ENCODE data around the gene MYCBP2. TPM values are rescaled to one million over a fixed set of nuclear protein-coding genes. Genes with fewer than 3 reads are reported as not detected.

MYCBP2 gene
- total and polyA plus RNA-seq, 5 donors from 2014 or later = 20.8 to 189 (median 27.8) TPM

- no peaks in the 10 kb centered on the region for H3K4me1 ChIP-seq (ENCODE audit: control insufficient read depth, insufficient read depth, low read length, poor library complexity, severe bottlenecking)
- H3K9me3 Mint-ChIP-seq = no peaks in the 10 kb centered on the region
- no peak overlapping the region for H3K4me3 Mint-ChIP-seq
- no peaks in the 10 kb centered on the region for H3K27me3 ChIP-seq (ENCODE audit: control insufficient read depth, insufficient read depth, low read length)
- H3K36me3 ChIP-seq (ENCODE audit: control insufficient read depth, insufficient read depth, low read length) = peaks cover 95% of the 10 kb centered on the region
- H3K9me3 ChIP-seq (ENCODE audit: control insufficient read depth in 2 of 2, low read length in 2 of 2) = no peaks in the 10 kb centered on the region
- ATAC-seq (ENCODE audit: low read depth in 2 of 2) (no peak), DNase-seq (no peak)
- no peaks in the 10 kb centered on the region for H3K27me3 Mint-ChIP-seq
- H3K27ac Mint-ChIP-seq = no peak overlapping the region
- no peak overlapping the region for H3K27ac ChIP-seq (ENCODE audit: insufficient read depth, low read length, poor library complexity, severe bottlenecking)
- H3K4me1 Mint-ChIP-seq = peaks cover 5 to 12% (median 7%) of the 10 kb centered on the region in 4 donors
- H3K36me3 Mint-ChIP-seq = peaks cover 44% of the 10 kb centered on the region
- no peak overlapping the region for H3K4me3 ChIP-seq (ENCODE audit: low read depth, low read length)
Measured at GRCh38 chr13:77177646-77178045, 149.2 kb downstream of the MYCBP2 start.

- peaks cover 42% of the 10 kb centered on the region for H3K36me3 Mint-ChIP-seq
Measured at GRCh38 chr13:77176350-77176749, 150.5 kb downstream of the MYCBP2 start.

GRCh38 chr13:77172650-77173049 lies 154.2 kb downstream of the MYCBP2 start:
- Histone ChIP-seq H3K27ac (ENCODE audit: insufficient read depth, low read length, poor library complexity, severe bottlenecking) (no peak overlapping the region), H3K36me3 (ENCODE audit: control insufficient read depth, insufficient read depth, low read length) (peaks cover 83% of the 10 kb centered on the region), H3K27me3 (ENCODE audit: control insufficient read depth, insufficient read depth, low read length) (no peaks in the 10 kb centered on the region), H3K4me1 (ENCODE audit: control insufficient read depth, insufficient read depth, low read length, poor library complexity, severe bottlenecking) (no peaks in the 10 kb centered on the region), H3K4me3 (ENCODE audit: low read depth, low read length) (no peak overlapping the region), H3K9me3 (ENCODE audit: control insufficient read depth in 2 of 2, low read length in 2 of 2) (no peaks in the 10 kb centered on the region)
- DNase-seq = peak in 1 of 3 donors; percentile 31
- H3K27ac Mint-ChIP-seq = peak overlapping the region in 2 of 3 donors; percentile 26 to 68
- H3K36me3 Mint-ChIP-seq = peaks cover 35% of the 10 kb centered on the region
- ATAC-seq (ENCODE audit: low read depth in 2 of 2) = peak in 1 of 2 donors; percentile 55
- H3K4me1 Mint-ChIP-seq = peaks cover 12 to 14% (median 13%) of the 10 kb centered on the region in 4 donors
- H3K27me3 Mint-ChIP-seq = no peaks in the 10 kb centered on the region
- H3K4me3 Mint-ChIP-seq = no peak overlapping the region
- no peaks in the 10 kb centered on the region for H3K9me3 Mint-ChIP-seq

More at GRCh38 chr13:77176350-77176749, 150.5 kb downstream of the MYCBP2 start:
- Histone ChIP-seq H3K36me3 (ENCODE audit: control insufficient read depth, insufficient read depth, low read length) (peaks cover 92% of the 10 kb centered on the region), H3K4me3 (ENCODE audit: low read depth, low read length) (no peak overlapping the region), H3K27me3 (ENCODE audit: control insufficient read depth, insufficient read depth, low read length) (no peaks in the 10 kb centered on the region), H3K27ac (ENCODE audit: insufficient read depth, low read length, poor library complexity, severe bottlenecking) (no peak overlapping the region), H3K4me1 (ENCODE audit: control insufficient read depth, insufficient read depth, low read length, poor library complexity, severe bottlenecking) (no peaks in the 10 kb centered on the region), H3K9me3 (ENCODE audit: control insufficient read depth in 2 of 2, low read length in 2 of 2) (no peaks in the 10 kb centered on the region)
- Mint-ChIP-seq H3K4me1 (peaks cover 9 to 13% (median 12%) of the 10 kb centered on the region in 4 donors), H3K27me3 (no peaks in the 10 kb centered on the region), H3K27ac (no peak overlapping the region), H3K9me3 (no peaks in the 10 kb centered on the region), H3K4me3 (no peak overlapping the region)
- DNase-seq = no peak
- no peak for ATAC-seq (ENCODE audit: low read depth in 2 of 2)

- Mint-ChIP-seq H3K27me3 (no peaks in the 10 kb centered on the region), H3K27ac (no peak overlapping the region), H3K4me1 (peaks cover 11 to 19% (median 16%) of the 10 kb centered on the region in 4 donors), H3K4me3 (no peak overlapping the region), H3K36me3 (peaks cover 36% of the 10 kb centered on the region), H3K9me3 (no peaks in the 10 kb centered on the region)
- H3K36me3 ChIP-seq (ENCODE audit: control insufficient read depth, insufficient read depth, low read length) = peaks cover 82% of the 10 kb centered on the region
- H3K4me3 ChIP-seq (ENCODE audit: low read depth, low read length) = no peak overlapping the region
- H3K27me3 ChIP-seq (ENCODE audit: control insufficient read depth, insufficient read depth, low read length) = no peaks in the 10 kb centered on the region
- no peaks in the 10 kb centered on the region for H3K4me1 ChIP-seq (ENCODE audit: control insufficient read depth, insufficient read depth, low read length, poor library complexity, severe bottlenecking)
- no peak overlapping the region for H3K27ac ChIP-seq (ENCODE audit: insufficient read depth, low read length, poor library complexity, severe bottlenecking)
- DNase-seq (no peak), ATAC-seq (ENCODE audit: low read depth in 2 of 2) (no peak)
- H3K9me3 ChIP-seq (ENCODE audit: control insufficient read depth in 2 of 2, low read length in 2 of 2) = no peaks in the 10 kb centered on the region
Measured at GRCh38 chr13:77171451-77171850, 155.4 kb downstream of the MYCBP2 start.

GRCh38 chr13:77168237-77168636 lies 158.7 kb downstream of the MYCBP2 start:
- DNase-seq (no peak), ATAC-seq (ENCODE audit: low read depth in 2 of 2) (no peak)
- peaks cover 81% of the 10 kb centered on the region for H3K36me3 ChIP-seq (ENCODE audit: control insufficient read depth, insufficient read depth, low read length)
- H3K4me1 Mint-ChIP-seq = peaks cover 16 to 24% (median 20%) of the 10 kb centered on the region in 4 donors
- no peak overlapping the region for H3K27ac ChIP-seq (ENCODE audit: insufficient read depth, low read length, poor library complexity, severe bottlenecking)
- H3K9me3 ChIP-seq (ENCODE audit: control insufficient read depth in 2 of 2, low read length in 2 of 2) = no peaks in the 10 kb centered on the region
- H3K27me3 ChIP-seq (ENCODE audit: control insufficient read depth, insufficient read depth, low read length) = no peaks in the 10 kb centered on the region
- H3K36me3 Mint-ChIP-seq = peaks cover 63% of the 10 kb centered on the region
- H3K4me3 Mint-ChIP-seq = no peak overlapping the region
- H3K27me3 Mint-ChIP-seq = no peaks in the 10 kb centered on the region
- H3K4me1 ChIP-seq (ENCODE audit: control insufficient read depth, insufficient read depth, low read length, poor library complexity, severe bottlenecking) = no peaks in the 10 kb centered on the region
- H3K27ac Mint-ChIP-seq = no peak overlapping the region
- no peak overlapping the region for H3K4me3 ChIP-seq (ENCODE audit: low read depth, low read length)
- H3K9me3 Mint-ChIP-seq = no peaks in the 10 kb centered on the region

GRCh38 chr13:77150651-77151050 lies 176.2 kb downstream of the MYCBP2 start:
- no peaks in the 10 kb centered on the region for H3K27me3 Mint-ChIP-seq
- DNase-seq (no peak), ATAC-seq (ENCODE audit: low read depth in 2 of 2) (no peak)
- peaks cover 0 to 1% (median 0%) of the 10 kb centered on the region in 7 donors for H3K9me3 Mint-ChIP-seq
- Histone ChIP-seq H3K27me3 (ENCODE audit: control insufficient read depth, insufficient read depth, low read length) (no peaks in the 10 kb centered on the region), H3K4me1 (ENCODE audit: control insufficient read depth, insufficient read depth, low read length, poor library complexity, severe bottlenecking) (no peaks in the 10 kb centered on the region), H3K36me3 (ENCODE audit: control insufficient read depth, insufficient read depth, low read length) (peaks cover 63% of the 10 kb centered on the region), H3K9me3 (ENCODE audit: control insufficient read depth in 2 of 2, low read length in 2 of 2) (no peaks in the 10 kb centered on the region), H3K27ac (ENCODE audit: insufficient read depth, low read length, poor library complexity, severe bottlenecking) (no peak overlapping the region), H3K4me3 (ENCODE audit: low read depth, low read length) (no peak overlapping the region)
- no peak overlapping the region for H3K27ac Mint-ChIP-seq
- H3K36me3 Mint-ChIP-seq = peaks cover 36% of the 10 kb centered on the region
- no peak overlapping the region for H3K4me3 Mint-ChIP-seq
- peaks cover 4 to 31% (median 7%) of the 10 kb centered on the region in 4 donors for H3K4me1 Mint-ChIP-seq

GRCh38 chr13:77143431-77143830 lies 183.5 kb downstream of the MYCBP2 start:
- Histone ChIP-seq H3K27ac (ENCODE audit: insufficient read depth, low read length, poor library complexity, severe bottlenecking) (no peak overlapping the region), H3K9me3 (ENCODE audit: control insufficient read depth in 2 of 2, low read length in 2 of 2) (no peaks in the 10 kb centered on the region), H3K4me3 (ENCODE audit: low read depth, low read length) (no peak overlapping the region), H3K4me1 (ENCODE audit: control insufficient read depth, insufficient read depth, low read length, poor library complexity, severe bottlenecking) (no peaks in the 10 kb centered on the region), H3K36me3 (ENCODE audit: control insufficient read depth, insufficient read depth, low read length) (peaks cover 80% of the 10 kb centered on the region), H3K27me3 (ENCODE audit: control insufficient read depth, insufficient read depth, low read length) (no peaks in the 10 kb centered on the region)
- no peak overlapping the region for H3K27ac Mint-ChIP-seq
- no peaks in the 10 kb centered on the region for H3K27me3 Mint-ChIP-seq
- ATAC-seq (ENCODE audit: low read depth in 2 of 2) (no peak), DNase-seq (no peak)
- H3K9me3 Mint-ChIP-seq = no peaks in the 10 kb centered on the region
- peaks cover 0 to 14% (median 2%) of the 10 kb centered on the region in 4 donors for H3K4me1 Mint-ChIP-seq
- no peak overlapping the region for H3K4me3 Mint-ChIP-seq
- peaks cover 47% of the 10 kb centered on the region for H3K36me3 Mint-ChIP-seq

- ATAC-seq (ENCODE audit: low read depth in 2 of 2) = no peak
Measured at GRCh38 chr13:77139306-77139705, 187.6 kb downstream of the MYCBP2 start.

More at GRCh38 chr13:77139306-77139705, 187.6 kb downstream of the MYCBP2 start:
- no peaks in the 10 kb centered on the region for H3K27me3 Mint-ChIP-seq
- peak overlapping the region in 1 of 3 donors; percentile 30 for H3K27ac Mint-ChIP-seq
- no peak overlapping the region for H3K4me3 ChIP-seq (ENCODE audit: low read depth, low read length)
- no peak overlapping the region for H3K4me3 Mint-ChIP-seq
- H3K27ac ChIP-seq (ENCODE audit: insufficient read depth, low read length, poor library complexity, severe bottlenecking) = no peak overlapping the region
- H3K9me3 ChIP-seq (ENCODE audit: control insufficient read depth in 2 of 2, low read length in 2 of 2) = no peaks in the 10 kb centered on the region
- peaks cover 85% of the 10 kb centered on the region for H3K36me3 ChIP-seq (ENCODE audit: control insufficient read depth, insufficient read depth, low read length)
- H3K9me3 Mint-ChIP-seq = peaks cover 0 to 5% (median 0%) of the 10 kb centered on the region in 7 donors
- H3K4me1 Mint-ChIP-seq = peaks cover 0 to 19% (median 6%) of the 10 kb centered on the region in 4 donors
- H3K36me3 Mint-ChIP-seq = peaks cover 64% of the 10 kb centered on the region
- DNase-seq = no peak
- H3K4me1 ChIP-seq (ENCODE audit: control insufficient read depth, insufficient read depth, low read length, poor library complexity, severe bottlenecking) = no peaks in the 10 kb centered on the region
- H3K27me3 ChIP-seq (ENCODE audit: control insufficient read depth, insufficient read depth, low read length) = no peaks in the 10 kb centered on the region
